Stimulated activated CD4-positive, alpha-beta T cell treated with anti-CD3 and anti-CD28 coated beads, Interleukin-4, amount 100 ng/mL, for 1 hour (primary cell): ENCODE data around the gene CAPN15.
"Not testable (repeated sequence)": the region's sequence is repeated elsewhere in the genome, so short reads cannot be mapped to it uniquely, and the experiment has no call there.

Experiments used
- DNase-seq: peaks from one replicate; pipeline ENCODE4 v3.0.0-alpha.2; 2020

The CAPN15 gene

GRCh38 chr16:507527-507926 is 20.0 kb upstream of the CAPN15 start:
- DNase-seq: not testable (repeated sequence)

DNA sequence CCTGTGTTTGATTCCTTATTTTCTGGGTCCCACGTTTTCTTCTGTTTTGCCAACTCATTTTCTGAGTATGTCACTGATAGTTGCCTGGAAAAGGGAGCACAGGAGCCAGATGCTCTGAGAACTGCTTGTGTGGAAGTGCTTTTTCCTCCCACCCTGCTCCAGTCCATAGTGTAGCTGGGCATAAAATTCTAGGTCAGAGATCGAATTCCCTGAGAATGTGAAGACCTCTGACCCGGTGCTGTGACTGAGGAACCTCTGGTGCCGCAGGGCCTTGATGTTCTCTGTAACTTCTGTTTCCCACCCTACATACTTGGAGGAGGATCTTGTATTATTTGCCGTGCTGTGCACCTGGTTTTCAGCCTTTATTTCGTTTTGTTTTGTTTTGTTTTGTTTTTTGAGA is 19.5 kb upstream of the CAPN15 start:
- DNase-seq: no peak

- DNase-seq: no peak
Observed at GRCh38 chr16:508884-509736, 18.4 kb upstream of the CAPN15 start.

DNA sequence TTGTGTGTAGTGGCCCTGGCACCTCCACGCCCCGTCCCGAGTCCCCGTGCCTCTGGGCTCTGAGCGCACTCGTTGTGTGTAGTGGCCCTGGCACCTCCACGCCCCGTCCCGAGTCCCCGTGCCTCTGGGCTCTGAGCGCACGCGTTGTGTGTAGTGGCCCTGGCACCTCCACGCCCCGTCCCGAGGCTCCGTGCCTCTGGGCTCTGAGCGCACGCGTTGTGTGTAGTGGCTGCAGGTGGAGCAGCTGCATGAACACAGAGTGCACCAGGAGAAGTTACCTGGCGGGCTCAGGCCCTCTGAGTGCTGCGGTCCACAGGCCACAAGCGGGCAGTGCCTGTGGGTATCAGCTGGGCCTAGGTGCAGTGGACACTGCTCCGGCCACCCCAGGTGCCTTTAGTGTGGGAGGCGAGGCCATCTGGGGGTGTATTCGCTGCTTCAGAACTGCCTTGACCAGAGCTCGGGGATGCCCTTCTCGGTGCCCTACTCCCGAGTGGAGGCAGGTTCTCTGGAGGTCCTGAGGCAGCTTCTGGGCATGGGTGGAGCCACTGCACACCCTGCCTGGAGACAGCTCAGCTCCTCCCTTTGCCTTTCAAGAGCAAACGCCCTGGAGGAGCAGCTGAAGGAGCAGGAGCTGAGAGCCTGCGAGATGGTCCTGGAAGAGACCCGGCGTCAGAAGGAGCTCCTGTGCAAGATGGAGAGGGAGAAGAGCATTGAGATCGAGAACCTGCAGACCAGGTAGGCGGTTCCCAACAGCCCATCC is 17.3 kb upstream of the CAPN15 start:
- no peak for DNase-seq

DNA sequence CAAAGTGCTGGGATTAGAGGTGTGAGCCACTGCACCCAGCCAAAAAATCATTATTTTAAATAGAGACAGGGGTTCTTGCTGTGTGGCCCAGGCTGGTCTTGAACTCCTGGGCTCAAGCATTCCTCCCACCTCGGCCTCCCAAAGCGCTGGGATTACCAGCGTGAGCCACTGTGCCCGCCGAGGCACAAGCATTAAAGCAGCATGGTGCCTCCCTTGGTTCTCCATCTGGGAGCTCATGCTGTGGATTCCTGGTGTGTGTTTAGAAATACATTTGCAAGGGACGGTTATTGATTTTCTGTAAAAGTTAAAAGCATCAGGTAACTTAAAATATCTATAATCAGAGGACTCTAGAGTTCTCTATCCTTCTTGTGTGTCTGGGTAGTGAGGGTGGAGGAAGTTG is 14.7 kb upstream of the CAPN15 start:
- no peak for DNase-seq

DNA sequence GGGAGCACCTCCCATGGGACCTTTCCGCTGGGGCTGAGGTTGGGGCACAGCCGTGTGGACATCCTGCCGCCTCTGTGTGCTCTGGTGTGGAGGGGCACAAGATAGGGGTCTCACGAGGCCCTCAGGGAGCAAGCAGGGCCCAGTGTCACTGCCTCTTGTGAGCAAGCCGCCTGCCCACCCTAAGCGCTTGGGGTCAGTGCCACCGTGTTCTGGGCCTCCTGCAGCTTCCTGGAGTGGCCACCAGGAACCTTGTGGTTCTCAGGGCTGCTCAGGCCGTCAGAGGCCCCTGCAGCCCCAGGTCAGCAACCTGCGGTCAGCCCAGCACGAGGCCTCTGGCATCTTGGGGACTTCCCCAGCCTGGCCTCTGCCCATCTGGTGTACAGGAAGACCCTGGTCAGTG is 13.6 kb upstream of the CAPN15 start:
- no peak for DNase-seq

GRCh38 chr16:515175-515938 is 12.2 kb upstream of the CAPN15 start:
- no peak for DNase-seq

DNA sequence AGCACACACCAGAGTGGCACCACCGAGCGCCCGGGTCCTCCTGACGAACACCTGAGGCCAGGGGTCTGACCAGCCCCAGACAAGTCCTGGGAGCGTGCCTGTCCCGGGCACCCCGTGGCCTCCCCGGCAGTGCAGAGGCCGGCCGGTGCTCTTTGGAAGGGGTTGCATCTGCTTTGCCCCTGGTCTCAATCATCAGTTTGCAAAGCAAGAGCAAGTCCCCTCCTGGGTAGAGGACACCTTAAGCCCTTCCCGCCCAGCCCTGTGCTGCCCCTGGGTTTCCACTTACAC is 11.6 kb upstream of the CAPN15 start:
- no peak for DNase-seq

DNA sequence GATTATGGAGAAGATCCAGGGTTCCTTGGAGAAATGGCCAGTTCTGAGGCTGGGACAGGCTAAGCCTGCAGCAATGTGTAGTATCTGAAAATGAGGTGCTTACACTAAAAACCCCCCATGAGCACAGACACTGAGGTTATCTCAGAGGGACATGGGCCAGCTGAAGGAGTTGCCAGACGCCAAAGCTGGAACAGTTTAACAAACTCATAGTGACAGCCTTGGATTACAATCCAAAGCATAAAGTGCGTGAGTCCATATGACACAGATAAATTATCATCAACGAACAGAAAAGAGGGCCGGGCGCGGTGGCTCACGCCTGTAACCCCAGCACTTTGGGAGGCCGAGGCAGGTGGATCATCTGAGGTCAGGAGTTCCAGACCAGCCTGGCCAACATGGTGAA is 11.2 kb upstream of the CAPN15 start:
- no peak for DNase-seq

DNA sequence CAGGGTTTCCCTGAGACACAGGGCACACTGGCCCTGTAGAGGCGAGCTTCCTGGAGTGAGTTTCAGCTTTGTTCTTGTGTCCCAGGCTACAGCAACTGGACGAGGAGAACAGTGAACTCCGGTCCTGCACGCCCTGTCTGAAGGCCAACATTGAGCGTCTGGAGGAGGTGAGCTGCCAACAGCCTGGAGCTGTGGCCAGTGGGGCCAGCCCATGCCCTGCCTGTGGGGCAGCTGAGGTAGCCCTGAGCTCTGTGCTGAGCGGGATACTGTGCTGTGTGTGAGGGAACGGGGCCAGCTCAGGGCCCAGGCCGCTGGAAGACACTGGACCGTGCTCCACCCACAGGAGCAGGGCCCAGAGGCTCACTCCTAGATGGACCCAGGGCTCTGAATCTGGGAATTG is 8.7 kb upstream of the CAPN15 start:
- DNase-seq: no peak

- DNase-seq: no peak
Observed at GRCh38 chr16:519425-519824, 8.1 kb upstream of the CAPN15 start.

DNA sequence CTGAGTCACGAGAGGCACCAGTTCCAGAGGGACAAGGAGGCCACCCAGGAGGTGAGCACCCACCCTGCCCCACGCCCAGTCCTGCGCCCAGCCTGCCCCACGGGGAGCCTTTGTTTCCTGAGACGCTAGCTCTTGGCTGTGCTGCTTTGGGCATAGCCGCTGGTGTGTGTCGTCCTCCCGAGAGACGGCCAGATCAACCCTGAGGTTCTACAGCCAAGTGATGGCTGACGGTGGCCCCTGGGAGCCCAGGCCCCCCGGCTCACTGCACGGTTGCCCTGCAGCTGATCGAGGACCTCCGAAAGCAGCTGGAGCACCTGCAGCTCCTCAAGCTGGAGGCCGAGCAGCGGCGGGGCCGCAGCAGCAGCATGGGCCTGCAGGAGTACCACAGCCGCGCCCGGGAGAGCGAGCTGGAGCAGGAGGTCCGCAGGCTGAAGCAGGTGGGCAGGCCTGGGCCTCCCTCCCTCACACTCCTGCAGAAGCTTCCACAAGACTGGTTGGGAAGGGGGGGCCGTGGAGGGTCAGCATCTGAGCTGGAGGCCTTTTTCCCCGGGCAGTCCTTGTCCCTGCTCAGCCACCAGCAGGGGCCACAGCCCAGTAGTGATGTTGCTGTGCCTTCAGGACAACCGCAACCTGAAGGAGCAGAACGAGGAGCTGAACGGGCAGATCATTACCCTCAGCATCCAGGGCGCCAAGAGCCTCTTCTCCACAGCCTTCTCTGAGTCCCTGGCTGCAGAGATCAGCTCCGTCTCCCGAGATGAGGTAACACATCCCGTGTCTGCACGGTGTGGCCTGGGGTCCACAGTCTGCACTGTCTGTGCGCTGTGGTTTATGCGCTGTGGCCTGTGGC is 7.4 kb upstream of the CAPN15 start:
- DNase-seq: no peak

DNA sequence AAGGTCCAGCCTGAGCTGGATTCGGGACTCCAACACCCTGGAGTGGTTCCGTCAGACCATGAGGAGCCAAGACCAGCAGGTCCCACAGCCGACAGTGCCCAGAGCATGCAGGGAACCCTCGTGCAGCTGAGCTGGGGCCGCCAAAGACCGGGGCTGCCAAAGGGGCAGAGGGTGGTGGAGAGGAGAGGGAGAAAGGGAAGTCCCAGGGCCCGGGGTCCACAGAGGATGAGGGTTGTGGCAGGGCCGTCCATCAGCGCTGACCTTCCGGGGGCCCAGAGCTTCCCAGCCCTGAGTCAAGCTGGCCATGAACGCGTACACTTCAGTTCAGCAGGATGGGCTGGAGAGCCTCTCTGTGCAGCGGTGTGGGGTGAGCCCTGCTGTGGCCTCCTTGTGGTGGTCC is 6.7 kb upstream of the CAPN15 start:
- no peak for DNase-seq

DNA sequence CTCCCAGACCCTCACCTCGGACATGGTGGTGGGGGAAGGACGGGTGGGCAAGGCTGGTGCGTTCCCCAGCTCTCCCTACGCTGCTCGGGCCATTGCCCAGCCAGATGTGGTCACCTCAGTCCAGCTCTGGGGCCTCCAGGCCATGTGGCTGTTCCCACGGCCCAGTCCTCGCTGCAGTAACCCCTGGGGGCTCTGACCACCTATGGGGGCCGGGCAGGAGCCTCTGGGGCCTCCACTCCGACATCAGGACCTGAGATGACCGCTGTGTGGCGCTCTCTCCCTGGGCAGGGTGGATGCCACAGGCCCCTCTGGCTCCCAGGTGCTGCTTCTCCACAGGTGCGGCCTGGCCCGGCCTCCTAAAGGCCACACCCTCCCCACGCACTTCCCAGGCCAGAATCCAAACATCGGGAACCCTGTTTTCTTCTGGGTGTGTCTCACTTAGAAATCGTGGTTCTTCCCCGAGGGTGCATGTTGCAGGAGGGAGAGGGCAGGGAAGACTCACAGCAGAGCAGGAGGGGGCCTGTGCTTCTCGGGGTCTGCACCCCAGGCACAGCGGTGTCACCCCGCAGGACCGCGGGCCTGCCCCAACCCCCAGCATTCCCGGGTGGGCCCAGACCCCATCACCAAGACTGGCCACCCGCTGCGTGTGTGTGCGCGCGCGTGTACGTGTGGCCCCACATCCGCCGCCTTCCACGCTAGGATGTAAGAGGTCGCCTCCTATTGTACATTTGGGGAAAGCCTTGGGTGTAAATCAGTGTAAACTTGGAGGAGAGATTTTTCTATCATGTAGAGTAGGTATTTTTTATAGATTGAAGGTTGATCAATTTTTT is 5.9 kb upstream of the CAPN15 start:
- DNase-seq: no peak

DNA sequence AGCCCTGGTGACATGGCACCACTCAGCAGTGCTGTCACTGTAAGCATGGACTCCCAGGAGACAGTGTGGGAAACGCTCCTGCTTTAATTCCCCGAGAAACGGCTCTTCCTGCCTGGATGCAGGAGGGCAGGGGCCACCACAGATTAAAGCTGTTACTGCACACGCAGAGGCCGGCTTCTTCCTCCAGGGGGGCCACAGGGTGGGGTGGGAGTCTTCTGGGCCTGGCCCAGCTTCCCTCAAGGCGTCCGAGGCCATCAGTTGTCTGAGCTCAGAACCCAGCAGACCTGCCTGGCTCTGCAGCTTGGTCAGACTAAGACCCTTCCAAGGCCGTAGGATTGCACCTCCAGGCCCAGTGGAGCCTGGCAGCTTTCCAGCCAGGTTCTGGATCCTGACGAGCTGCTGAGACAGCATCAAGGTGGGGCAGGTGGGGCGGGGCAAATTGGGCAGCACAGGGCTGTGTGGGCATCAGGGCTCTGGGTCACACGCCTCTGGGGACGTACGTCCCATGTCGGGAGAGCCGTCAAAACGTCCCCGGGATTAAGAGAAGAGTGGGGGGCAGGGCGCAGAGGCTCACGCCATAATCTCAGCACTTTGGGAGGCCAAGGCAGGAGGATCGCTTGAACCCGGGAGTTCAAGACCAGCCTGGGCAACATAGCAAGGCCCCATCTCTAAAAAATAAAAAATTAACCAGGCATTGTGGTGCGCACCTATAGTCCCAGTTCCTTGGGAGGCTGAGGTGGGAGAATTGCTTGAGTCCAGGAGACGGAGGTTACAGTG is 5.0 kb upstream of the CAPN15 start:
- DNase-seq: no peak

- DNase-seq: no peak
Observed at GRCh38 chr16:523097-523741, 4.3 kb upstream of the CAPN15 start.

GRCh38 chr16:524274-525040 is 3.1 kb upstream of the CAPN15 start:
- DNase-seq: no peak

DNA sequence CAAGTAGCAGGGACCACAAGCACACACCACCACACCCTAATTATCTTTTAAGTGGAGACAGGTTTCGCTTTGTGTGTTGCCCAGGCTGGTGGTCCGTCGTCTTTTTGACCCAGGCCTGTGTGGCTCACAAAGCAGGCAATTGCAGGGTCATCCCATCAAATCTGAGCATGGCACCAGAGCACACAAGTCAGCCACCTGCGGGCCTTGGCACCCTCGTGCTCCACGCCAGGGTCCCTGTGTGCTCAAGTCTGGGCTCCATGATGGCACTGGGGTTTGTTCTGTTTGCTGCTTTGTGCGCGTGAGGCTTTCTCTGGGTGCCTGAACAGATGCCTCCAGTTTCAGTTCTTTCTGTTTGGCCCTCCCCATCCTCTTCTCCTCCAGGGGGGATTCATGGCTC is 2.4 kb upstream of the CAPN15 start:
- DNase-seq: no peak

DNA sequence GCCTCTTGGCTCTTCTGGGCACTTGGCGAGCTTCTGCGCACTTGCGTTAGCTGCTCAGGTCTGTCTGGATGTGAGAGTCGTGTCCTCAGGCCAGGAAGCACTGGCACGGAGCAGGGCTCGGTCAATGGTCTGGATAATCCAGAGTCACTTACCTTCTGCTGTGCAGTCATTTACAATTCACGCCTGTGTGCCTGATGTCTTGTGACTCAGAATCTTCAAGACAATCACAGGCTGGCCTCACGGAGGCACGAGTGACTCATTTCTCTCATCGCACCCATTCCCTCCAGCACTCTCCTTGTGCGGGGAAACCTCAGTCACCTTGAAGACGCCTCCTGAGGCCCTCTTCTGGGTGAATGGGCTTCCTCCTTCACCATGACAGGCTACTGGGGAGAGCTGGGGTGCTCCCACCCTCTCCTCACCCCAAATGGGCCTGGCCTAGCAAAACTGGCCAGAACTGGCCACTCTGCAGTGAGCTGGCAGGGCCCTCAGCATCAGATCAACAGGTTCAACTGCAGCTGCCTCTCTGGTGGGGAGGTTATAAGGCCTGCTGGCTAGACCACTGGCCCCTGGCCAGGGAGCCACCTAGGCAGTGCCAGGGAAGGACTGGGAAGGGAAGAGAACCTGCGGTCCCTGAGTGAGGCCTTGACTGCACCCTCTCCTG is 1.9 kb upstream of the CAPN15 start:
- peak; percentile 69 for DNase-seq
